ENCODE measurements around the gene TGFA. TPM values are rescaled to one million over a fixed set of nuclear protein-coding genes. Genes with fewer than 3 reads are reported as not detected.

The TGFA gene
- polyA plus RNA-seq, 1 donor (not counting 4 experiments of a cell fraction or from before 2014, with no cell fraction given), result 51.7 TPM

DNA sequence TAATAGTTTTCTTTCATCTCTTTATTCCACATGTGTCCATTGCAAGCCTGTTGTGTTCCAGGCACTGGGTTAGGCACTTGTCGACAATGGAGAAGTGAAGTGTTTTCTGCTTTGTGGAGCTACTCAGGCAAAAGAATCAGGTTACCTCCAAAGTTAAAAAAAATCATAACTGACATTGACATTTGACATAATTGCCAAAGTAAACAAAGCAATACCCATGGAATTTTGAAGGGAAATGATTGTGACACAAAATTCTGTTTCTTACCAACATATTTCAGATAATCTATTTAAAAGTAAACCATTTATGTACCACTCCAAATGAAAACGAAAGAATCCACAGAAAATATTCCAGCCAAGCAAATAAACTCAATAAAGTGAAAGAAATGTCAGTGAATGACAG, 6.4 kb upstream of the TGFA start:
- Histone ChIP-seq H2AFZ (ENCODE audit: control insufficient read depth, low read length) (no peak overlapping the region), H3K4me1 (ENCODE audit: control insufficient read depth, extremely low read depth, insufficient read depth, low read length) (peaks cover 25% of the 10 kb centered on the region), H3K9ac (ENCODE audit: control insufficient read depth, extremely low read depth, insufficient read depth, low read length) (no peak overlapping the region), H3K9me3 (ENCODE audit: control insufficient read depth, low read depth, low read length) (no peaks in the 10 kb centered on the region), H3K4me3 (ENCODE audit: control insufficient read depth in 2 of 3, extremely low read depth in 1 of 3, insufficient read depth in 2 of 3, low read depth in 1 of 3, low read length in 3 of 3) (no peak overlapping the region), H3K36me3 (ENCODE audit: control insufficient read depth in 2 of 2, extremely low read depth in 1 of 2, insufficient read depth in 2 of 2, low read length in 2 of 2) (no peaks in the 10 kb centered on the region), H3K27ac (ENCODE audit: control insufficient read depth, insufficient read depth, low read length) (no peak overlapping the region), H3K9me1 (ENCODE audit: control insufficient read depth, extremely low read depth, insufficient read depth, low read length) (no peaks in the 10 kb centered on the region), H4K20me1 (ENCODE audit: control insufficient read depth, extremely low read depth, insufficient read depth, low read length) (no peaks in the 10 kb centered on the region), H3K4me2 (ENCODE audit: control insufficient read depth, extremely low read depth, insufficient read depth, low read depth, low read length) (no peak overlapping the region), H3K27me3 (ENCODE audit: control insufficient read depth, extremely low read depth, insufficient read depth, low read length) (no peaks in the 10 kb centered on the region), H3K79me2 (ENCODE audit: control insufficient read depth, insufficient read depth, low read length) (peaks cover 3% of the 10 kb centered on the region)
- FAIRE-seq (peak; percentile 41), DNase-seq (ENCODE audit: low read depth, low spot score) (no peak)
- TF ChIP-seq EZH2 (IDR thresholded peaks at IDR 0.05; ENCODE audit: low read length), result no peak
- TF ChIP-seq, protein P1, sequence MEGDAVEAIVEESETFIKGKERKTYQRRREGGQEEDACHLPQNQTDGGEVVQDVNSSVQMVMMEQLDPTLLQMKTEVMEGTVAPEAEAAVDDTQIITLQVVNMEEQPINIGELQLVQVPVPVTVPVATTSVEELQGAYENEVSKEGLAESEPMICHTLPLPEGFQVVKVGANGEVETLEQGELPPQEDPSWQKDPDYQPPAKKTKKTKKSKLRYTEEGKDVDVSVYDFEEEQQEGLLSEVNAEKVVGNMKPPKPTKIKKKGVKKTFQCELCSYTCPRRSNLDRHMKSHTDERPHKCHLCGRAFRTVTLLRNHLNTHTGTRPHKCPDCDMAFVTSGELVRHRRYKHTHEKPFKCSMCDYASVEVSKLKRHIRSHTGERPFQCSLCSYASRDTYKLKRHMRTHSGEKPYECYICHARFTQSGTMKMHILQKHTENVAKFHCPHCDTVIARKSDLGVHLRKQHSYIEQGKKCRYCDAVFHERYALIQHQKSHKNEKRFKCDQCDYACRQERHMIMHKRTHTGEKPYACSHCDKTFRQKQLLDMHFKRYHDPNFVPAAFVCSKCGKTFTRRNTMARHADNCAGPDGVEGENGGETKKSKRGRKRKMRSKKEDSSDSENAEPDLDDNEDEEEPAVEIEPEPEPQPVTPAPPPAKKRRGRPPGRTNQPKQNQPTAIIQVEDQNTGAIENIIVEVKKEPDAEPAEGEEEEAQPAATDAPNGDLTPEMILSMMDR (optimal IDR thresholded peaks at IDR 0.05 in 1 of 3, IDR thresholded peaks at IDR 0.05 in 1 of 3, conservative IDR thresholded peaks at IDR 0.05 in 1 of 3; ENCODE audit: extremely low read depth in 1 of 3, insufficient read depth in 2 of 3, low read length in 3 of 3), result no peak
- dilution Hi-C loops (cut with MboI; ENCODE audit: extremely low pct_ligation_motif_present, low sequenced_read_pairs), result no loop called here

DNA sequence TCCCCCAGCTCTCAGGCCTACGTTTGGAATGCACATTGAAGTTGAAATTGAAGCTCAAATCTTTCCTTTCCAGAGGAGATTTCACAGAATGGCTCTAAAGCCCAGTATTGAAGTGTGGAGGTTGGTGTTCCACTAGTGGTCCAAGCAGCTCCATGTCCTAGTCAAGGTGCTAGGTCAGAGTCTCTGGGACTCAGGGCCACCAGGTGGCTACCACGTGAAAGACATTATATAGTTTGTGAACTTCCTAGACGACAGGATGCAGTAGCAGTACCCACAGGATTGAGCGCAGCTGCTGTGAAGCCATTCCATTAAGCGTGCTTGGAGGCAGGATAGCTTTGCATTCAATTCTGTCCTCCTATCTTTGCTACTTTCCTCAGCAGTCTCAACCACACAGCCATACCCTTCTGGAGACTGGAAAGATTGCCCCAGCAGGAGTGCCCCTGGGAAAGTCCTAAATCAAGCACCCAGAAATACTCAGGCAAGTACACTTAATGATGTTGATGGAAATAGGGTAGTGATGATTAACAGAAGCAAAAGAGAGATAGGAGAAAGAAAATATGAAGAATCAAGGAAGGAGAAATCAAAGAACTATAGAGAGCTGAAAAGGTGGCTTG, 4.7 kb upstream of the TGFA start:
- no peak overlapping the region for H3K27ac ChIP-seq (ENCODE audit: control insufficient read depth, insufficient read depth, low read length)
- H3K4me2 ChIP-seq (ENCODE audit: control insufficient read depth, extremely low read depth, insufficient read depth, low read depth, low read length), result no peak overlapping the region
- FAIRE-seq (peak; percentile 23), DNase-seq (ENCODE audit: low read depth, low spot score) (no peak)
- no peak overlapping the region for H2AFZ ChIP-seq (ENCODE audit: control insufficient read depth, low read length)
- TF ChIP-seq EZH2 (IDR thresholded peaks at IDR 0.05; ENCODE audit: low read length), result no peak
- TF ChIP-seq, protein P1 (optimal IDR thresholded peaks at IDR 0.05 in 1 of 3, IDR thresholded peaks at IDR 0.05 in 1 of 3, conservative IDR thresholded peaks at IDR 0.05 in 1 of 3; ENCODE audit: extremely low read depth in 1 of 3, insufficient read depth in 2 of 3, low read length in 3 of 3), result peak in 1 of 3 experiments; percentile 17
- no peak overlapping the region for H3K4me3 ChIP-seq (ENCODE audit: control insufficient read depth in 2 of 3, extremely low read depth in 1 of 3, insufficient read depth in 2 of 3, low read depth in 1 of 3, low read length in 3 of 3)
- H3K27me3 ChIP-seq (ENCODE audit: control insufficient read depth, extremely low read depth, insufficient read depth, low read length), result no peaks in the 10 kb centered on the region
- no peaks in the 10 kb centered on the region for H3K9me3 ChIP-seq (ENCODE audit: control insufficient read depth, low read depth, low read length)
- dilution Hi-C loops (cut with MboI; ENCODE audit: extremely low pct_ligation_motif_present, low sequenced_read_pairs), result no loop called here
- no peaks in the 10 kb centered on the region for H4K20me1 ChIP-seq (ENCODE audit: control insufficient read depth, extremely low read depth, insufficient read depth, low read length)
- H3K9ac ChIP-seq (ENCODE audit: control insufficient read depth, extremely low read depth, insufficient read depth, low read length), result no peak overlapping the region
- H3K36me3 ChIP-seq (ENCODE audit: control insufficient read depth in 2 of 2, extremely low read depth in 1 of 2, insufficient read depth in 2 of 2, low read length in 2 of 2), result no peaks in the 10 kb centered on the region
- peaks cover 33% of the 10 kb centered on the region for H3K4me1 ChIP-seq (ENCODE audit: control insufficient read depth, extremely low read depth, insufficient read depth, low read length)
- H3K9me1 ChIP-seq (ENCODE audit: control insufficient read depth, extremely low read depth, insufficient read depth, low read length), result no peaks in the 10 kb centered on the region
- H3K79me2 ChIP-seq (ENCODE audit: control insufficient read depth, insufficient read depth, low read length), result peaks cover 14% of the 10 kb centered on the region
